GM19452 (cell line): Measurements from ENCODE around the gene BFSP1.

Experiments
- ATAC-seq: cut with Tn5 transposase; IDR thresholded peaks from one replicate; pipeline ENCODE4 v1.9.1; 2021; ENCODE audit not compliant: unreplicated experiment

Gene BFSP1

DNA sequence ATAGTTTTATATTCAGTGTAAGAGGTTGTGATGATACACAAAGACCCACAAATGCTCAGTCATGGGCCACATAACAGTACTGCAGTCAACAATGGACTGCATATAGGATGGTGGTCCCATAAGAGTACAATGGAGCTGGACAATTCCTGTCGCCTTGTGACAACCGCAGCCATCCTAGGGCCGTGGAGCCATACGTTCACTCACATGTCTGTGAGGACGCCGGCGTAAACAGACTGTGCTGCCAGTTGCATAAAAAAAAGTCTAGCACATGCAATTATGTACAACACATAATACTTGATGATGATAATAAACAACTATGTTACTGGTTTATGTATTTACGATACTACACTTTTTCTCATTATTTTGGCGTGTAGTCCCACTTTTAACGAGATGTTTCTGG lies 30.9 kb downstream of the BFSP1 start:
- no peak for ATAC-seq

DNA sequence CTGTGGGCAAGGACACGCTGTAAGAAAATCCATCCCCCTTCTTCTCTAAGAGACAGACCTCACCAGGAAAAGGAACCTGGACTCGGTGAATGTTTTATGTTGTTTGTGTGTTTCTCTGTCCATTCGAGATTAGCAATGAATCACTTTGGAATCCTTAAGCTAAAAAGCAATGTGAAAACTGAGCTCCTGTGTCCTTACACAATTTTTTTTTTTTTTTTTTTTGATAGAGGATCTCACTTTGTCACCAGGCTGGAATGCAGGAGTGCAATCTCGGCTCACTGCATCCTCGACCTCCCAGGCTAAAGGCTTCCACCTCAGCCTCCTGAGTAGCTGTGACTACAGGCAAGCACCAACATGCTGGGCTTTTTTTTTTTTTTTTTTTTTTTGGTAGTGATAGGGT lies 32.1 kb downstream of the BFSP1 start:
- no peak for ATAC-seq

- ATAC-seq: no peak
Observed at GRCh38 chr20:17498641-17499040, 32.5 kb downstream of the BFSP1 start.

GRCh38 chr20:17497821-17498580 lies 33.2 kb downstream of the BFSP1 start:
- no peak for ATAC-seq

GRCh38 chr20:17495826-17496225 lies 35.4 kb downstream of the BFSP1 start:
- no peak for ATAC-seq

DNA sequence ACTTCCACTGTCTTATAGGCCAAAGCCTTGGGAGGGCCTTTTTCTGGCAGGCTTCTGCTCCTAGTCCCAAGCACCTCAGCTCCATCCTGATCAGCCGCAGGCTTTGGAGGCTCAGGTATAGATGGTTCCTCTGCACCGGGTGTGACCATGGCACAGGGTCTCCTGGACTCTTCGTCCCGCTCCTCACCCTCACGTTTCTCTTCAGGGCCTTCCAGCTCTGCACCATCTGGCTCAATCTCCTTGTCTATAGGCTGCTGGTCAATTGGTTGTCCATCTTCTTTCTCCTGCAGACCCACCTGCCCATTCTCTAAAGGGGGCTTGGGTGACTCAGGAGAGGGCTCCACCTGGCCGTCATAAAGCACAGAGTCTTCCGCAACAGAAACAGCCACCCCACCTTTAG lies 37.0 kb downstream of the BFSP1 start:
- no peak for ATAC-seq

DNA sequence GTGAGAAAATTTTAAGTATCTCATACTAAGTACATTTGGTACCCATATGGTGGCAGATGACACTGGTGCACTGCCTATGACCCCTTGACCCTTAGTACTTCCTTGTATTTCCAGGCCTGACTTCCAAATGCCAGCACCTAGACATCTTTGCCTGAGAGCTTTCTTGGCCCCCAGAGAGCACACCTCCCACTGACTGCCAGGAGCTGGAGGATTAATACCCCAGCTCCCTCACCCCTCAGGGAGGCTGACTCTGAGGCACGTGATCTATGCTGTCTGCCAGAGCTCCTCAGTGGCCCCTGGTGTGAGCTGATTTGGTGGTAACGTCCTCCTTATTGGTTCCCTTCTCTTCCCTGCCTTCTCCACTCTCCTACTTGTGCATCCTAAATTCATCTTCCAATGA lies 38.0 kb downstream of the BFSP1 start:
- ATAC-seq: no peak

DNA sequence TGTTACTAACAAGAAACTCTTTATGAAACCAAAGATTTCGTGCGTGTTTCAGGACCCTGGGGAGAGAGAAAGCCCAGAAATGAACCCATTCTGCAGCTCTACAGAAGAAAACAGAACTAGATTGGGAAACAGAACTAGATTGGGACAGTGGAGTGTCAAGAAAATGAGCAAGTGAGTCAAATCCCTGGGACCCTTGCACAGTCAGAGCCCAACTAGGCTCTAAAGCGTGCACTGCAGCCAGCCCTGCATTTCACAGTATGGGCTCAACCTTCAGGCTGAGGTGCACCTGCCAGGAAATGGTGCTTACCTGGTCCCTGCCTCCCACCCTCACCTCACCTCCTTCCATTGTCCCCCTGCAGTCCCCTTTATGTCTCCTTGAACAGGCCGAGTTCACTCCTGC lies 39.7 kb downstream of the BFSP1 start:
- no peak for ATAC-seq

- no peak for ATAC-seq
Observed at GRCh38 chr20:17491041-17491440, 40.1 kb downstream of the BFSP1 start.

DNA sequence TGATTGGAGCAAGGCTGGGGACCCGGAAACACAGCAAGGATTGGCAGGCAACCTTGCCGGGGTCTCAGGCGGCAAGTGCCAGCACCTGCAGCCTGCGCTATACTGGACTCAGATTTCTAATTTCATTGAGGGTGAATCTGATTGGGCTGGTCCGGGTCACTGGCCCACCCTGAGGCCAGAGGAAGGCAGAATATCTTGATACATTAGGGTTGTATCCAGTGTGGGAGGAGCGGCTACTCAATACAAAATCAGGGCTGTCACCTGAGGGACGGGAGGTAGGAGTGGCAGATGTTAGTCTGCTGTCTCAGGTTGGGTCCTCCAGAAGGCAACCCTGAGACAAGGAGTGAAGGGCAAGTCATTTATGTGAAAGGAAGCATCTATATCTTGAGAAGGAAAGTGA lies 40.7 kb downstream of the BFSP1 start:
- no peak for ATAC-seq

- ATAC-seq: no peak
Observed at GRCh38 chr20:17488916-17489600, 42.1 kb downstream of the BFSP1 start.

GRCh38 chr20:17485017-17485416 lies 46.2 kb downstream of the BFSP1 start:
- no peak for ATAC-seq

DNA sequence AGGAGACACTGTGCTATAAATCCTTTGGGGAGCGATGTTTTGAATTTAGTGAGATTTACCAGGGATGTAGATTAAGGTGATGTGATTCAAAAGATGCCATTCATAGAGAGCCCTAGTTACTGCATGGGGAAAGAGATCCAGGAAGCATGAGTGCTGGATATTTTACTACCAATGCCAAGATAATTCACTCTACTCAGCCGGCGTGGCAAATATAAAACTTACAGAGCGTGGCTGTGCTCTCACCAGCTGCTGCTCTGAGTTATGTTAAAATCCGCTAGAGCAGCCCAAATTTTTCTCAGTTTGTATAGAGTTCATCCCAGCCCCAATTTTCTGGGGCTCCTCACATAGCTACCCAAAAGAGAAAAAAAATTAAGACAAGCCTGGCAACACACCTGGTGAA lies 48.6 kb downstream of the BFSP1 start:
- ATAC-seq: no peak

DNA sequence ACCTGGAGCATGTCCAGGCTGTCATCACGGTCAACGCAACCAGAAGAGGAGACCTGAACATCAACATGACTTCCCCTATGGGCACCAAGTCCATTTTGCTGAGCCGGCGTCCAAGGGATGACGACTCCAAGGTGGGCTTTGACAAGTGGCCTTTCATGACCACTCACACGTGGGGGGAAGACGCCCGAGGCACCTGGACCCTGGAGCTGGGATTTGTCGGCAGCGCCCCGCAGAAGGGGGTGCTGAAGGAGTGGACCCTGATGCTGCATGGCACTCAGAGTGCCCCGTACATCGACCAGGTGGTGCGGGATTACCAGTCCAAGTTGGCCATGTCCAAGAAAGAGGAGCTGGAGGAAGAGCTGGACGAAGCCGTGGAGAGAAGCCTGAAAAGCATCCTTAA lies 49.5 kb downstream of the BFSP1 start:
- ATAC-seq: no peak

- no peak for ATAC-seq
Observed at GRCh38 chr20:17480696-17481095, 50.5 kb downstream of the BFSP1 start.

DNA sequence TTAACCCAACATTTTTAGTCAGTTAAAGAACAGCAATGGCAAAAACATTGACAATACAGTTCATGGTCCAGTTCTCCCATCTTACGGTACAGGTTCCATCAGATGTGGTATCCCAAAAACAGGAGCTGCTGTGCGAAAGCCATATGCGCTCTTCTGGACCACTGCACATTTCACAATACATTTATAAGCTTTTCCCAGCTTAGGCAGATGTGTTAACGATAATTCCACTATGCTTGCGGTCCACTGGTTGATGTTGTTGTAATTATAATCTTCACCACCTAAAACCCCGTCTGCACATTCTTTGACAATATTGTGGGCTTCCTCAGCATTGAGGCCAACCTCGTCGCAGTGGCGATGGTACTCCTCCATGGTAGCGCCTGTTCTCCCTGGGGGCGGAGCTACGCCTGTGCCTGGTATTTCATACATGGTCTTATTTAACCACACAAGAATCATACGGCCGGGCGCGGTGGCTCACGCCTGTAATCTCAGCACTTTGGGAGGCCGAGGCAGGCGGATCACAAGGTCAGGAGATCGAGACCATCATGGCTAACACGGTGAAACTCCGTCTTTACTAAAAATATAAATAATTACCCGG lies 52.0 kb downstream of the BFSP1 start:
- ATAC-seq: no peak

GRCh38 chr20:17473659-17474058 lies 57.5 kb downstream of the BFSP1 start:
- ATAC-seq: no peak

- no peak for ATAC-seq
Observed at GRCh38 chr20:17471606-17472187, 59.5 kb downstream of the BFSP1 start.

GRCh38 chr20:17470973-17471372 lies 60.2 kb downstream of the BFSP1 start:
- ATAC-seq: no peak

DNA sequence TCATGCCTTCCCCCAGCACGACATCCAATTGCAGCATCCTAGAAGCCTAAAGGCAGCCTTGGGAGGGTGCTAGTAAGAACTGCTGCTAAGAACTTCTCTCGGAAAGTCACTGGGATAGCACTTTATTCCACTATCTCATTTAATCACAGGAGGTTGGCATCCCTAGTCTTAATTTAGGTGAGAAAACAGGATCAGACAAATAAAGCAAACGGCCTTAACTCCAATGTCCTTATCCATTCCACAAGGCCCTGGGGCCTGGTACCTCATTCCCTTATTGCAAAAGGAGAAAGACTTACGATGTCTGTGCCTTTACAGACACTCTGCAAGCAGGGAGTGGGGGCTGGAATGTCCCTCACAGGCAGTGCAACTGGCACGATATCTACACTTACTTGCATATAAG lies 60.7 kb downstream of the BFSP1 start:
- no peak for ATAC-seq

GRCh38 chr20:17469246-17470030 lies 61.7 kb downstream of the BFSP1 start:
- no peak for ATAC-seq
